Adrenal gland (tissue), 12 donors: ENCODE data around the gene C9. TPM values are rescaled to one million over a fixed set of nuclear protein-coding genes. Genes with fewer than 3 reads are reported as not detected.

Experiments used
- DNase-seq, 7 donors: peaks; one replicate each; pipeline ENCODE4 v3.0.0-alpha.2; 2019 to 2020
- H3K27ac ChIP-seq, 5 donors: fragments of 200-600 bp; sonication (generic) in 4 of 5; 1 replicate in 3 of 5; 2 replicates in 2 of 5; pipeline versions ENCODE4 v1.5.1 to v1.8.0; 2016 to 2020; ENCODE audit warnings: mild to moderate bottlenecking in 1 of 5
- H3K27me3 ChIP-seq: fragments of 200-600 bp; 2 replicates; pipeline ENCODE4 v1.8.0; 2021
- H3K36me3 ChIP-seq, 2 donors: fragments of 200-600 bp; replicated peaks in 1 of 2; 1 replicate in 1 of 2; 2 replicates in 1 of 2; pipeline versions ENCODE4 v1.5.1 to v1.8.0; 2018 to 2022
- H3K4me1 ChIP-seq, 2 donors: fragments of 200-600 bp; replicated peaks in 1 of 2; 1 replicate in 1 of 2; 2 replicates in 1 of 2; pipeline versions ENCODE4 v1.5.1 to v1.8.0; 2018 to 2021
- H3K4me3 ChIP-seq, 4 donors: fragments of 200-600 bp; sonication (generic) in 3 of 4; one replicate each; pipeline ENCODE4 v1.5.1; 2016 to 2018
- H3K9me3 ChIP-seq, 3 donors: fragments of 200-600 bp; sonication (generic) in 1 of 3; replicated peaks in 1 of 3; 1 replicate in 2 of 3; 2 replicates in 1 of 3; pipeline versions ENCODE4 v1.5.1 to v1.8.0; 2016 to 2021
- POLR2A ChIP-seq, 2 donors: fragments of 450-650 bp; IDR thresholded peaks; one replicate each; pipeline ENCODE4 v1.6.1; 2017; ENCODE audit warnings: antibody characterized with exemption in 2 of 2, mild to moderate bottlenecking in 2 of 2, moderate library complexity in 1 of 2
- WGBS, 4 donors: extraction: QIAGEN DNeasy Blood & Tissue Kit in 2 of 4; methylation state at CpG; one replicate each; pipeline versions ENCODE4 v1.1.5 to v1.1.7; 2013 to 2017; 5-methylcytosine and 5-hydroxymethylcytosine counted together
- intact Hi-C, 2 donors: fragments of 100-400 bp; cut with DNase I; formaldehyde crosslinking; loops; one replicate each; pipeline versions ENCODE4 v1.14.1 to v1.15.0; 2022 to 2023
- polyA plus RNA-seq, 3 donors: library from polyadenylated mRNA; stranded (reverse); fragments of 200-250 nt in 2 of 3; fragments of 350-450 nt in 1 of 3; fragmentation: Illumina TruSeq in 1 of 3; extraction: RNeasy Lipid Tissue Mini Kit (QIAGEN cat#74804) in 1 of 3; gene quantifications; one replicate each; pipeline ENCODE4 v1.2.3, GENCODE V29; 2013 to 2014
- total RNA-seq, 9 donors: library from RNA; depleted of rRNA in 4 of 9; stranded (reverse); fragments of >200 nt in 4 of 9; fragments of 120-200 nt in 1 of 9; fragmentation: NEBNext Ultra II Directional in 1 of 9; extraction: Animal tissue kit (Norgen Biotek cat#: 25700) in 1 of 9; gene quantifications; one replicate each; pipeline versions ENCODE4 v1.1.0 to v1.2.4, GENCODE V29; 2013 to 2023
- TF ChIP-seq, protein P1 (sequence below), 6 experiments: fragments of 450-650 bp in 4 of 6; fragments of 200-600 bp in 2 of 6; sonication (generic) in 1 of 6; IDR thresholded peaks; 1 replicate in 5 of 6; 2 replicates in 1 of 6; pipeline versions ENCODE4 v1.5.1 to v1.8.0; 2016 to 2021; ENCODE audit warnings: antibody characterized with exemption in 6 of 6, mild to moderate bottlenecking in 2 of 6, moderate library complexity in 1 of 6
- donor health status: healthy with polysubstance abuse.
- donor health status: Bipolar disorder and iron deficiency.
- donor health status: DM: yes; HTN: yes; CAD: no.
- donor health status: DM: no; HTN: no; CAD: no.
- donor health status: DM: no; HTN: no; CAD: no.
- donor health status: DM: yes; HTN: yes; CAD: no.

C9 gene
- total and polyA plus RNA-seq, 12 donors, result 0.07 to 0.54 (median 0.40) TPM; not detected in 5

DNA sequence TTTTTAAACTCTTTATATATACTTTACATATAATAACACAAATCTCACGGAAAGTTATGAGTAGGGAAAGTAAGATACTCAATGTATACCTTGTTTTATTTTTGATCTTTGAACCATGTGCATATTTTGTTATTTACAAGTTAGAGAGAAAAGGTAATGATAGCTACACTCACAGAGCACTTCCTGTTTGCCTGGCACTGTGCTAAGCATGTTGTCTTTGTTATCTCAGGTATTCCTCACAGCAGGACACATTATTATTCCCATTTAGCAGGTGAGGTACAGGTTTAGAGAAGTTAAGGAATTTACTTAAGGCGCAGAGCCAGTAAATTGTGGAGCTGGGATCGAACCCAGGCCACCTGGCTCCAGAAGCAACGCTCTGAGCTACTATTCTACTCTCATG lies 3.0 kb downstream of the C9 start:
- intact Hi-C loops, result loop anchor here in 1 of 2 donors (10.0 kb wide), 1 partner anchor 137 kb away; no protein-coding TSS in a partner anchor
- H3K27ac ChIP-seq, result no peak overlapping the region
- no peaks in the 10 kb centered on the region for H3K27me3 ChIP-seq
- H3K4me3 ChIP-seq, result no peak overlapping the region
- 85 to 93% (median 89%) methylated on average over 4 of the region's 4 CpGs for WGBS, 4 donors
- DNase-seq, result no peak
- no peaks in the 10 kb centered on the region for H3K9me3 ChIP-seq
- H3K4me1 ChIP-seq, result no peaks in the 10 kb centered on the region
- TF ChIP-seq, protein P1, sequence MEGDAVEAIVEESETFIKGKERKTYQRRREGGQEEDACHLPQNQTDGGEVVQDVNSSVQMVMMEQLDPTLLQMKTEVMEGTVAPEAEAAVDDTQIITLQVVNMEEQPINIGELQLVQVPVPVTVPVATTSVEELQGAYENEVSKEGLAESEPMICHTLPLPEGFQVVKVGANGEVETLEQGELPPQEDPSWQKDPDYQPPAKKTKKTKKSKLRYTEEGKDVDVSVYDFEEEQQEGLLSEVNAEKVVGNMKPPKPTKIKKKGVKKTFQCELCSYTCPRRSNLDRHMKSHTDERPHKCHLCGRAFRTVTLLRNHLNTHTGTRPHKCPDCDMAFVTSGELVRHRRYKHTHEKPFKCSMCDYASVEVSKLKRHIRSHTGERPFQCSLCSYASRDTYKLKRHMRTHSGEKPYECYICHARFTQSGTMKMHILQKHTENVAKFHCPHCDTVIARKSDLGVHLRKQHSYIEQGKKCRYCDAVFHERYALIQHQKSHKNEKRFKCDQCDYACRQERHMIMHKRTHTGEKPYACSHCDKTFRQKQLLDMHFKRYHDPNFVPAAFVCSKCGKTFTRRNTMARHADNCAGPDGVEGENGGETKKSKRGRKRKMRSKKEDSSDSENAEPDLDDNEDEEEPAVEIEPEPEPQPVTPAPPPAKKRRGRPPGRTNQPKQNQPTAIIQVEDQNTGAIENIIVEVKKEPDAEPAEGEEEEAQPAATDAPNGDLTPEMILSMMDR (IDR thresholded peaks at IDR 0.05), result no peak
- no peak for TF ChIP-seq POLR2A (IDR thresholded peaks at IDR 0.05)
- no peaks in the 10 kb centered on the region for H3K36me3 ChIP-seq

DNA sequence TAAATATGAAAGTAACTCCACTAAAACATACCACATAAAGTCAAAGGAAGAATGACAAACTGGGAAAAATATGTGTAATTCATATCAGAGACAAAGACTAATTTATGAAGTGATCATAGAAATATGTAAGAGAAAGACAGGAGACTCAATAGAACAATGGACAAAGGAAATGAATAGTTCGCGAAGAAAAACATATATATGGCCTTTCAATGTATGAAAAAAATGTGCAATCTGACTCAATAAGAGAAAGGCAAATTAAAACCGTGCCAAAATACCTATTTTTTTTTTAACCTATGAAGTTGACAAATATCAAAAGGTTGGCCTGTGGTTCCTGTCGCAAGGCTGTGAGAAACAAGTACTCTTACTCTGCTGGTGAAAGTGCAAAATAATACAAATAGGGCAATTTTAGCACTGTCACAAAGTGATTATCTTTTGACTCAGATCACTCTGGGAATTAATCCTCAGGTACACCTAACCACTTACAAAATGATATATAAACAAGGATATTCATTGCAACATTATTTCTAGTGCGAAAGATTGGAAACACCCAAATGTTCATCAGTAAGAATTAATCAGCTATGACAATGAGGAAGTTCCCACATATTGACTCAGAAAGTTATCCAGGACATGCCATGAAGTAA lies 3.7 kb downstream of the C9 start:
- H3K9me3 ChIP-seq, result no peaks in the 10 kb centered on the region
- no peaks in the 10 kb centered on the region for H3K36me3 ChIP-seq
- 69 to 84% (median 79%) methylated on average over 5 of the region's 5 CpGs for WGBS, 4 donors
- intact Hi-C loops, result loop anchor here in 1 of 2 donors (10.0 kb wide), 1 partner anchor 136 kb away; no protein-coding TSS in a partner anchor
- no peaks in the 10 kb centered on the region for H3K27me3 ChIP-seq
- DNase-seq, result no peak
- H3K27ac ChIP-seq, result no peak overlapping the region
- TF ChIP-seq, protein P1 (IDR thresholded peaks at IDR 0.05), result no peak
- TF ChIP-seq POLR2A (IDR thresholded peaks at IDR 0.05), result no peak
- H3K4me1 ChIP-seq, result no peaks in the 10 kb centered on the region
- no peak overlapping the region for H3K4me3 ChIP-seq

DNA sequence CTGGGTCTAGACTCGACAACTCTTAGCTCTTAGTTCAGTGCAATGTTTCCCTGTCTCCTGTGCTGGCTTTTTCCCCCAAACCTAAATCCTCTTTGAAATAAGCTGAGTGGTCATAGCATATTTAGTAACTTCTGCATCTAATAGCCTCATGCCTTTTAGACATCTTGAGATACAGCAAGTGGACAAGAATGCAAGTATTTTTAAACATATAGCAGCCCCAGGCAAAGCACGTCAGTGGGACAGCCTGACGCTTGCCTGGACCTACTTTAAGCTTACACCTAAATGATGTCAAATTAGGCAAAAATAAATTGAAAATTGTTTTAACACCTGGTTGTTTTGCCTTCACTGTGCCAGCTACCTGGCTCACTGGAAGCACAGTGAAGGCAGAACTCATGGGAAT lies 8.0 kb downstream of the C9 start:
- Histone ChIP-seq H3K27ac (no peak overlapping the region), H3K9me3 (no peaks in the 10 kb centered on the region), H3K36me3 (no peaks in the 10 kb centered on the region), H3K27me3 (no peaks in the 10 kb centered on the region), H3K4me3 (no peak overlapping the region), H3K4me1 (no peaks in the 10 kb centered on the region)
- no peak for TF ChIP-seq POLR2A (IDR thresholded peaks at IDR 0.05)
- TF ChIP-seq, protein P1 (IDR thresholded peaks at IDR 0.05), result no peak
- intact Hi-C loops, result no loop called here
- no peak for DNase-seq
- 95 to 96% (median 96%) methylated on average over 3 of the region's 3 CpGs for WGBS, 4 donors

DNA sequence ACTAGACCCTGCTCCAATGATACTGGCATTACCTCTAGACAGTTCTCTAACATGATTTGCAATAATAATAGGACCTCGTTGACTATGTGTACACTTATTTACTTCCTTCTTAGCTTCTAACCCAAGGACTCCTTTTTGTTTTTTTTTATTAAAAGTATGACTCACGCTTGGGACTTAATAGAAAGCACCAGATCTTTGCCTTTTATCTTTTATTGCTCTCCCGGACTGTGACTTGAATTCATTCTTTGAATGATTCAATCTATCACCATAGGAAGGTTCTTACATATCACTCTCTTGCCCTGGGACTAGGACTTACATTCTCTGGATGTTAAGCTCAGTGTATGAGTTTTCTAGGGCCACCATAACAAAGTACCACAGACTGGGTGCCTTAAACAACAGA lies 9.0 kb downstream of the C9 start:
- intact Hi-C loops, result no loop called here
- Histone ChIP-seq H3K9me3 (no peaks in the 10 kb centered on the region), H3K27ac (no peak overlapping the region), H3K36me3 (no peaks in the 10 kb centered on the region), H3K4me1 (no peaks in the 10 kb centered on the region), H3K4me3 (no peak overlapping the region), H3K27me3 (no peaks in the 10 kb centered on the region)
- TF ChIP-seq, protein P1 (IDR thresholded peaks at IDR 0.05), result no peak
- no peak for TF ChIP-seq POLR2A (IDR thresholded peaks at IDR 0.05)
- DNase-seq, result no peak
- 23 to 55% (median 34%) methylated on average over 3 of the region's 3 CpGs for WGBS, 4 donors
